Pericardium fibroblast (primary cell): Measurements from ENCODE around the gene NPAP1. TPM values are rescaled to one million over a fixed set of nuclear protein-coding genes. Genes with fewer than 3 reads are reported as not detected.

Experiments
- total RNA-seq: library from RNA; depleted of rRNA; stranded (reverse); fragments of >200 nt; gene quantifications from 2 replicates; pipeline ENCODE4 v1.2.3, GENCODE V29; 2015

NPAP1 gene, protein sequence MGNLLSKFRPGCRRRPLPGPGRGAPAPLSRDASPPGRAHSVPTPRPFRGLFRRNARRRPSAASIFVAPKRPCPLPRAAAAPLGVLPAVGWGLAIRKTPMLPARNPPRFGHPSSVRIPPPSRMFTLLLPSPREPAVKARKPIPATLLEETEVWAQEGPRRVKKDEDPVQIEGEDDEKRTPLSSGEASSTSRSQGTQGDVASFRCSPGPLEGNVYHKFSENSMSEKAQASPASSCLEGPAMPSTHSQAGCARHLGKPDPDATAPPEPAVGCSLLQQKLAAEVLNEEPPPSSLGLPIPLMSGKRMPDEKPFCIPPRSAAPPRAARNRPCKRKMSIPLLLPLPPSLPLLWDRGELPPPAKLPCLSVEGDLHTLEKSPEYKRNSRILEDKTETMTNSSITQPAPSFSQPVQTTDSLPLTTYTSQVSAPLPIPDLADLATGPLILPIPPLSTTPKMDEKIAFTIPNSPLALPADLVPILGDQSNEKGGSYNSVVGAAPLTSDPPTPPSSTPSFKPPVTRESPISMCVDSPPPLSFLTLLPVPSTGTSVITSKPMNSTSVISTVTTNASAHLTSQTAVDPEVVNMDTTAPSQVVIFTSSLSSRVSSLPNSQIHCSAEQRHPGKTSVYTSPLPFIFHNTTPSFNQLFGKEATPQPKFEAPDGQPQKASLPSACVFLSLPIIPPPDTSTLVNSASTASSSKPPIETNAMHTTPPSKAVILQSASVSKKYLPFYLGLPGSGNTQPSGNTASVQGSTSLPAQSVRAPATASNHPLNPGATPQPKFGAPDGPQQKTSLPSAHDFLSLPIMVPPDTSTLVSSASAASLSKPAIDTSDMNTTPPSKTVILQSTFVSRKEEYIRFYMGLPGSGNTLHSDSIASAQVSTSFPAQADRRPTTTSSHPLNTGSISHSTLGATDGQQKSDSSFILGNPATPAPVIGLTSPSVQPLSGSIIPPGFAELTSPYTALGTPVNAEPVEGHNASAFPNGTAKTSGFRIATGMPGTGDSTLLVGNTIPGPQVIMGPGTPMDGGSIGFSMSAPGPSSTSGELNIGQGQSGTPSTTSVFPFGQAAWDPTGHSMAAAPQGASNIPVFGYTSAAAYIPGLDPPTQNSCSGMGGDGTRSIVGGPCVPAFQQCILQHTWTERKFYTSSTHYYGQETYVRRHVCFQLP
- total RNA-seq, result not detected in 2 replicates

DNA sequence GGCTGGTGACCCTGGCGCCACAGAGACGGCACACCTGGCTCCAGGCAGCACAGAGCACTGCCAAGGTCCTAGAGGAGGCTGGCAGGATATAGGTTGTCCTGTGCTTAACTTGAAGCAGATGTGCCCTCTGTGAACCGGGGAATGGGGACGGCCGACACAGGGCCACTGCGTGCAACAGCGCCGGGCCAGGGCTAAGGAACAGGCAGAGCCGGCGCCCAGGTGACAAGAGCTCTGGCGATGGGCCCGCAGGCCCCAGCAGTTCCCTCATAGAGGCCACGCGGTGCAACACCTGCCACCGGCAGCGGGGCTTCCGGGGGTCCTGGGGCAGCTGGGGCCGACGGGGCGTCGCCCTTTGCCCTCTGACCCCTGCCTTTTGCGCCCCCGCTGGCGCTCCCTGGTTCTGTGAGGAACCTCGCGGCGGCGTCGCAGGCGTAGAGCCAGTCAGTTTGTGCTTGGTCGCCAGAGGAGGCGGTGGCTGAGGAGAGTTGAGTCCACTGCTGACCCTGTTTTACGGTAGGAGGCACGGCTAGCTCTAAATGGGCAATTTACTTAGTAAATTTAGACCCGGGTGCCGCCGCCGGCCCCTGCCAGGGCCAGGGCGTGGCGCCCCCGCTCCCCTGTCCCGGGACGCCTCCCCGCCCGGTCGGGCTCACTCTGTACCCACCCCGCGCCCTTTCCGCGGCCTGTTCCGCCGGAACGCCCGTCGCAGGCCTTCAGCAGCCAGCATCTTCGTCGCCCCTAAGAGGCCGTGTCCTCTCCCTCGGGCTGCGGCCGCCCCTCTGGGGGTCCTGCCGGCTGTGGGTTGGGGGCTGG is at the start of gene NPAP1:
TSS of gene NPAP1 (plus strand) at position 444 of the 813 bp plus-strand sequence. CDS start at position 537, 93 bp downstream.

